ENCODE results near the gene AP4B1. TPM values are rescaled to one million over a fixed set of nuclear protein-coding genes. Genes with fewer than 3 reads are reported as not detected.
A peak's percentile ranks its signal among the peaks of the same experiment; 100 is the strongest.

AP4B1 gene
- total RNA-seq, 1 donor from 2014 or later = 31.6 TPM

- Mint-ChIP-seq H3K4me3 (no peak overlapping the region), H3K27ac (no peak overlapping the region), H3K9me3 (no peaks in the 10 kb centered on the region), H3K4me1 (no peaks in the 10 kb centered on the region), H3K36me3 (no peaks in the 10 kb centered on the region), H3K27me3 (ENCODE audit: low read depth) (peaks cover 8% of the 10 kb centered on the region)
- TF ChIP-seq, protein P1, sequence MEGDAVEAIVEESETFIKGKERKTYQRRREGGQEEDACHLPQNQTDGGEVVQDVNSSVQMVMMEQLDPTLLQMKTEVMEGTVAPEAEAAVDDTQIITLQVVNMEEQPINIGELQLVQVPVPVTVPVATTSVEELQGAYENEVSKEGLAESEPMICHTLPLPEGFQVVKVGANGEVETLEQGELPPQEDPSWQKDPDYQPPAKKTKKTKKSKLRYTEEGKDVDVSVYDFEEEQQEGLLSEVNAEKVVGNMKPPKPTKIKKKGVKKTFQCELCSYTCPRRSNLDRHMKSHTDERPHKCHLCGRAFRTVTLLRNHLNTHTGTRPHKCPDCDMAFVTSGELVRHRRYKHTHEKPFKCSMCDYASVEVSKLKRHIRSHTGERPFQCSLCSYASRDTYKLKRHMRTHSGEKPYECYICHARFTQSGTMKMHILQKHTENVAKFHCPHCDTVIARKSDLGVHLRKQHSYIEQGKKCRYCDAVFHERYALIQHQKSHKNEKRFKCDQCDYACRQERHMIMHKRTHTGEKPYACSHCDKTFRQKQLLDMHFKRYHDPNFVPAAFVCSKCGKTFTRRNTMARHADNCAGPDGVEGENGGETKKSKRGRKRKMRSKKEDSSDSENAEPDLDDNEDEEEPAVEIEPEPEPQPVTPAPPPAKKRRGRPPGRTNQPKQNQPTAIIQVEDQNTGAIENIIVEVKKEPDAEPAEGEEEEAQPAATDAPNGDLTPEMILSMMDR (IDR thresholded peaks at IDR 0.05; ENCODE audit: unreplicated experiment) = no peak
- DNase-seq (ENCODE audit: low spot score in 2 of 2, unreplicated experiment in 2 of 2) = no peak
Measured at GRCh38 chr1:113918243-113918642, 13.6 kb upstream of the AP4B1 start.

DNA sequence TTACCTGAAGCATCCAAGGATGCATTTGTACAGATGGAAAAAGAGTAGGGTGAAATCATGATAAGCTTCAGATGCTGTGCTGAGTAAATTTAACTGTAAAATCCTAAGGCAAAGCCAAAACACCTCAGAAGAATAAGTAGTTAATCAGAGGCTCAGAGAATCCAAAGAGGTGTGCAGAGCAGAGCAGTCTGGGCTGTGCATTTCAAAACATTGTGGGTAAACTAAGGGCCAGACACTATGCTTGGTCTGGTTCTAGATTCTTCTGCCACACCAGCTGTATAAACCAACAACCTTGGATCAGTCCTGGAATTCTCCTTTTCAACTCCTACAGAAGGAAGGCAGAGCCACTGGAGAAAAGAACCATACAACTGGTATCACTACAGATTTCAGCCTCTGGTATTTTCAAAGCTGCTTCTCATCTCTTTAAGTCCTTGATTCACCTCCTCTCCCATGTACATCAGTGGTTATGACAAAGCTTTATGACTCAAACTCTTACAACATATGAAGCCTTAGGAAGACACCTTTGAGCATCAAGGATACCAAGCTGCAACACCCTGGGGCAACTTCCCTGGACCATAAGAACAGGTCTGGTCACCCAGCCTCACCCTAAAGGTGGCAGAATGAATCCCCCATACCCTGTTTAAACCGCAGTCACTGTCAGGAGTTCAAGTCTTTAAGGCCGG is 12.9 kb upstream of the AP4B1 start:
- Mint-ChIP-seq H3K9me3 (no peaks in the 10 kb centered on the region), H3K27me3 (ENCODE audit: low read depth) (peaks cover 2% of the 10 kb centered on the region), H3K4me3 (no peak overlapping the region), H3K4me1 (no peaks in the 10 kb centered on the region), H3K27ac (no peak overlapping the region), H3K36me3 (no peaks in the 10 kb centered on the region)
- no peak for DNase-seq (ENCODE audit: low spot score in 2 of 2, unreplicated experiment in 2 of 2)
- TF ChIP-seq, protein P1 (IDR thresholded peaks at IDR 0.05; ENCODE audit: unreplicated experiment) = no peak

DNA sequence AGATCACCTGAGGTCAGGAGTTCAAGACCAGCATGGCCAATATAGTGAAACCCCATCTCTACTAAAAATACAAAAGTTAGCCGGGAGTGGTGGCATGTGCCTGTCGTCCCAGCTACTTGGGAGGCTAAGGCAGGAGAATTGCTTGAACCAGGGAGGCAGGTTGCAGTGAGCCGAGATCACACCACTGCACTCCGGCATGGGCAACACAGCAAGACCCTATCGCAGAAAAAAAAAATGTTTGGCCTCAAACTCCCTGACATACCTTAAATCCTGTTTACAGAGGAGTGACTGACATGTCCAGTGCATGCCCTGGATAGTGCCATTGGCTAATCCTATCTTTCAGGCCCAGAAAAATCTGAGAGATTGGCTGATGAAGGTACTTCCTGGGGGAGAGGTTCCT is 12.4 kb upstream of the AP4B1 start:
- Mint-ChIP-seq H3K27ac (no peak overlapping the region), H3K27me3 (ENCODE audit: low read depth) (no peaks in the 10 kb centered on the region), H3K4me3 (no peak overlapping the region), H3K4me1 (no peaks in the 10 kb centered on the region), H3K9me3 (no peaks in the 10 kb centered on the region), H3K36me3 (no peaks in the 10 kb centered on the region)
- no peak for DNase-seq (ENCODE audit: low spot score in 2 of 2, unreplicated experiment in 2 of 2)
- TF ChIP-seq, protein P1 (IDR thresholded peaks at IDR 0.05; ENCODE audit: unreplicated experiment) = no peak

- TF ChIP-seq, protein P1 (IDR thresholded peaks at IDR 0.05; ENCODE audit: unreplicated experiment) = no peak
- Mint-ChIP-seq H3K36me3 (peaks cover 3% of the 10 kb centered on the region), H3K4me1 (no peaks in the 10 kb centered on the region), H3K27me3 (ENCODE audit: low read depth) (no peaks in the 10 kb centered on the region), H3K4me3 (no peak overlapping the region), H3K27ac (no peak overlapping the region), H3K9me3 (no peaks in the 10 kb centered on the region)
- no peak for DNase-seq (ENCODE audit: low spot score in 2 of 2, unreplicated experiment in 2 of 2)
Measured at GRCh38 chr1:113913887-113914664, 9.5 kb upstream of the AP4B1 start.

GRCh38 chr1:113913312-113913668 is 8.7 kb upstream of the AP4B1 start:
- Mint-ChIP-seq H3K4me3 (no peak overlapping the region), H3K27ac (peak overlapping the region; percentile 3), H3K4me1 (no peaks in the 10 kb centered on the region), H3K36me3 (peaks cover 3% of the 10 kb centered on the region), H3K27me3 (ENCODE audit: low read depth) (no peaks in the 10 kb centered on the region), H3K9me3 (no peaks in the 10 kb centered on the region)
- TF ChIP-seq, protein P1 (IDR thresholded peaks at IDR 0.05; ENCODE audit: unreplicated experiment) = no peak
- no peak for DNase-seq (ENCODE audit: low spot score in 2 of 2, unreplicated experiment in 2 of 2)
